ENCODE measurements around the gene GALNT6.
"Not testable (repeated sequence)": the region's sequence is repeated elsewhere in the genome, so short reads cannot be mapped to it uniquely, and the experiment has no call there.

Gene GALNT6

DNA sequence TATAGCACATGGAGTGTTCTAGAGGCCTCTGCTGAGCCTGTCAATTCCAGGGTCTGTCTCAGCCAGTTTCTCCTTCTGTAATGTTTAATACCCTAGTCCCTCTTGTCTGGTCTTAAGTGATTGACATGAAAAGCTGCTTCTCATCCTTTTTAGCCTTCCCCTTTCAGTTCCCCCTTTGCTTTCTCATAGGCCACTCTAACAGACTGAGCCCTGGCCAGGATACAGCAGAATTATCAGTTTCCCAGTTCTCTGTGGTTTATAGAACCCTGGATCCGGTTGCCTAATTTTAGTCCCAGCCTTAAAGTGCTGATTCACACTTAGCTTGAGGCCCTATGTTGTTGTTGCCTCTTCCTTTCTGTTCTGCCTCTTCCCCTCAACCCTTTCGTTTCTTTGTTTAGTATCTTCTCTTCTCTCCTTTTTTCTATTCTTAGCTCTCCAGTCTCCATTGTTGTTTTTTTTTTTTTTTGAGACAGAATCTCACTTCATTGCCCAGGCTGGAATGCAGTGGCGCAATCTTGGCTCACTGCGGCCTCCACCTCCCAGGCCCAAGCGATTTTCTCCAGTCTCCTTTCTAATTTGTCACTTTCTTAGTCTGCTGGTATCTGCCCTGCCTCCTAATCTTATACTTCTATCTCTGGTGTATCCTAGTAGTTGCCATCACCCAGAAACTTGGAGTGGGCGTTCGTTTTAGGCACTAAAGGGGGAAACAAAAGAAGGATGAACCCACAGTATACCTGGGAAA is 64.3 kb downstream of the GALNT6 start:
- Histone ChIP-seq H3K9me3 (ENCODE audit: control insufficient read depth in 1 of 2, low read length in 2 of 2) (no peaks in the 10 kb centered on the region), H3K4me3 (ENCODE audit: low read depth in 1 of 2, low read length in 2 of 2) (no peak overlapping the region), H3K27ac (ENCODE audit: low read length) (peak overlapping the region; percentile 56), H3K36me3 (ENCODE audit: control insufficient read depth in 1 of 2, insufficient read depth in 2 of 2, low read length in 2 of 2) (no peaks in the 10 kb centered on the region), H3K4me1 (ENCODE audit: control insufficient read depth in 1 of 2, insufficient read depth in 2 of 2, low read length in 2 of 2) (peaks cover 0 to 3% of the 10 kb centered on the region in 2 donors), H3K27me3 (ENCODE audit: low read depth, low read length) (no peaks in the 10 kb centered on the region)

GRCh38 chr12:51324953-51325352 is 66.3 kb downstream of the GALNT6 start:
- H3K36me3 ChIP-seq (ENCODE audit: control insufficient read depth in 1 of 2, insufficient read depth in 2 of 2, low read length in 2 of 2) = no peaks in the 10 kb centered on the region
- no peaks in the 10 kb centered on the region for H3K27me3 ChIP-seq (ENCODE audit: low read depth, low read length)
- no peak overlapping the region for H3K4me3 ChIP-seq (ENCODE audit: low read depth in 1 of 2, low read length in 2 of 2)
- peaks cover 0 to 3% of the 10 kb centered on the region in 2 donors for H3K4me1 ChIP-seq (ENCODE audit: control insufficient read depth in 1 of 2, insufficient read depth in 2 of 2, low read length in 2 of 2)
- H3K27ac ChIP-seq (ENCODE audit: low read length) = no peak overlapping the region
- H3K9me3 ChIP-seq (ENCODE audit: control insufficient read depth in 1 of 2, low read length in 2 of 2) = no peaks in the 10 kb centered on the region

DNA sequence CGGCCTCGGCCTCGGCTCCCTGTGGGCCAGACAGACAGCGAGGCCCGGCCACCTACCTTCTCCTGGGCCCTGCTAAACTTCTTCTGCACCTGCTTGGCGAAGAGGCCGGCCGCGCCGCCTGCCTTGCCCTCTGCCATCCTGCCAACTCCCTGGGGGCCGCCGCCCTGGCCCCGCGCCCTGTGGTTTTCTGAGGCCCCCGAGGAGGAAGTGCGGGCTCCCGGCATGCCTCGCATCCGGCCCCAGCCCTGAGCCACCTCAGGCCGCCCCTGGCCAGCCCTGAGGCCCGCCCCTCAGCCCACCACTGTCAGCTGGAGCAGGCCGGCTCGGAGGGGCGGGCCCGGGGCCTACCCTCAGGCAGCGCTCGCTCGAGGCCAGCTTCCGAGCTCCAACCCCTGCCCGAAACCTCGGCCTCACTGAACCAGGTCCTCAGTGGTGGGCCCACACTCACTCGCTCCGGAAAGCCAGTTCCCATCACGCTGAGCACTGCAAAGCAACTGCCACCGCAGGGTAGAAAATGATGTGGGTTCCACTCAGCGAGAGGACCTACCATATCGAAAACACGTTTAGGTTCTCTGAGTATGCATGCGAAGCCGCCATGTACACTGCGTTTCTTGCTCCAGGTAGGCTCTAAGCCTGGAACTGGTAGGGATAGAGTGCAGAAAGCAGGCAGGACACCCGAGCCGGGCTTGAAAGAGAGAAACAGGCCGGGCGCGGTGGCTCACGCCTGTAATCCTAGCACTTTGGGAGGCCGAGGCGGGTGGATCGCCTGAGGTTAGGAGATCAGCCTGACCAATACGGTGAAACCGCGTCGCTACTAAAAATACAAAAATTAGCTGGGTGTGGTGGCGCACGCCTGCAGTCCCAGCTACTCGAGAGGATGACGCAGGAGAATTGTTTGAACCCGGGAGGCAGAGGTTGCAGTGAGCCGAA is 67.0 kb downstream of the GALNT6 start, which contains the start of gene BIN2:
Gene BIN2, minus strand, starts transcription at position 209 of the 930 bp plus-strand sequence. Its CDS starts 72 bp downstream, at position 137.
- peak within 1 kb of the TSS; percentile 51 for H3K27ac ChIP-seq (ENCODE audit: low read length)
- H3K9me3 ChIP-seq (ENCODE audit: control insufficient read depth in 1 of 2, low read length in 2 of 2) = no peaks in the 10 kb centered on the region
- no peaks in the 10 kb centered on the region for H3K27me3 ChIP-seq (ENCODE audit: low read depth, low read length)
- peak within 1 kb of the TSS; percentile 28 to 46 for H3K4me3 ChIP-seq (ENCODE audit: low read depth in 1 of 2, low read length in 2 of 2)
- peaks cover 0 to under 1% of the 10 kb centered on the region in 2 donors for H3K4me1 ChIP-seq (ENCODE audit: control insufficient read depth in 1 of 2, insufficient read depth in 2 of 2, low read length in 2 of 2)
- no peaks in the 10 kb centered on the region for H3K36me3 ChIP-seq (ENCODE audit: control insufficient read depth in 1 of 2, insufficient read depth in 2 of 2, low read length in 2 of 2)

DNA sequence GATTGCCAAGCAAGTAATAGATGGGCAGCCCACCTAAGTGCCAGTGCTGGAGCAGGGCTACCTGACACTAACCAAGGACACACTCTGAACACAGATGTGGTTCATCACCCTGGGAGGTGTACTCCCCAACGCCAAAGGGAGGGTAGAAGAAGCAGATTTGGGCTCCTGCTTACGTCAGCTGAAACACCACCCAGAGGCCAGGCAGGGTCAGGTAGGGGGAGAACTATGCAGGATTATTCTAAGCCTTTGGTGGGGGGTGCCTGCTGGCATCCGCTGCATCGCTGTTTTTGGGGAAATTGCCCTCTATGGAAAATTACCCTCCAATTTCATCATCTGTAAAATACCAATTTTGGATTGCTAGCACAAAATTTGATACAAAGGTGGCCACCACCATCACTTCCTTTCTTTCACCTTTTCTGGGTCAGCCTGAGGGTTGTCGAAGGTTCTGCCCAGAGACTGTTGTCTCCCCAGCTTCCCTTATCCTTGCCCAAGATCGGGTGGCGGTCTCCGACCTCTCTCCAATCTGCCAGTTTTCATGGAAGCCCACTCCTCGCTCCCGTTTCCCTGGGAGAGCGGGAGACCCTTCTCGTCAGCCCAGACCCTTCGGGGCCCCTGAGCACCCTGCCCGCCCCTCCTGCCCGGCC is 67.8 kb downstream of the GALNT6 start:
- no peaks in the 10 kb centered on the region for H3K9me3 ChIP-seq (ENCODE audit: control insufficient read depth in 1 of 2, low read length in 2 of 2)
- no peaks in the 10 kb centered on the region for H3K36me3 ChIP-seq (ENCODE audit: control insufficient read depth in 1 of 2, insufficient read depth in 2 of 2, low read length in 2 of 2)
- H3K4me3 ChIP-seq (ENCODE audit: low read depth in 1 of 2, low read length in 2 of 2) = peak overlapping the region; percentile 28 to 46
- no peaks in the 10 kb centered on the region for H3K4me1 ChIP-seq (ENCODE audit: control insufficient read depth in 1 of 2, insufficient read depth in 2 of 2, low read length in 2 of 2)
- no peaks in the 10 kb centered on the region for H3K27me3 ChIP-seq (ENCODE audit: low read depth, low read length)
- peak overlapping the region; percentile 51 for H3K27ac ChIP-seq (ENCODE audit: low read length)

DNA sequence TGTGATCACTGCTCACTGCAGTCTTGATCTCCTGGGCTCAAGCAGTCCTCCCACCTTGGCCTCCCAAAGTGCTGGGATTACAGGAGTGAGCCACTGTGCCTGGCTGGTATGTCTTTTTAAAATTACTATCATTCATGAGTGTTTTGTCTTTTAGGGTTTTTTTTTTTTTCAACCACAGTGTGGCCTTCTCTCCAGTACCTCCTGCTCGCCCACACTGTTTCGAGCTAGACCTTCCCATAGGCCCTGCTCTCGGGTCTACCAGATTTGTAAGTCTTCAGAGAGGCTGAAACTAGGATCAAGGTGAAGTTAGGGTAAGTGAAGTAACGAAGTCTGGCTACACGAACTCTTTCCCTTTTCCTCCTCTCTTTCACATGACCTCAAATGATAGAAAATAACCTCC is 68.8 kb downstream of the GALNT6 start:
- Histone ChIP-seq H3K27ac (ENCODE audit: low read length) (peak overlapping the region; percentile 13), H3K27me3 (ENCODE audit: low read depth, low read length) (no peaks in the 10 kb centered on the region), H3K36me3 (ENCODE audit: control insufficient read depth in 1 of 2, insufficient read depth in 2 of 2, low read length in 2 of 2) (no peaks in the 10 kb centered on the region), H3K4me3 (ENCODE audit: low read depth in 1 of 2, low read length in 2 of 2) (peak overlapping the region in 1 of 2 donors; percentile 28), H3K4me1 (ENCODE audit: control insufficient read depth in 1 of 2, insufficient read depth in 2 of 2, low read length in 2 of 2) (no peaks in the 10 kb centered on the region), H3K9me3 (ENCODE audit: control insufficient read depth in 1 of 2, low read length in 2 of 2) (no peaks in the 10 kb centered on the region)

DNA sequence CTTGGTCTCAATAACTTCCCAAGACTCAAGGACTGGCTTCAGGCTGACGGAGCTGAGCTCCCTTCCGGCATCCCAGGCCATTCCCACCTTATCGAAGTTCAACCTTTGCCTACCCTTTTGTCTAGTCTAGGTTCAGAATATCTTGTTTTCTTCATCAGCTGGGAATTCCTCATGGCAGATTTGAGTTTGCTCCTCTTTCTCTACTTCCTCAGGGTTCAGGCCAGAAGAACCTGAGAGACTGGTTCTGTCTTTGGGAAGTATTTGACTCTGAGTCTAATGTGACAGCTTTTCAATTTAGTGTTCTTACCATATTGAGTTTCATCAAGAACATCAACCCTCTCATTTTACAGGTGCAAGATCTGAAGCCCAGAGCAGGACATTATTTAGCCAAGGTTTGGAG is 69.3 kb downstream of the GALNT6 start:
- H3K36me3 ChIP-seq (ENCODE audit: control insufficient read depth in 1 of 2, insufficient read depth in 2 of 2, low read length in 2 of 2) = no peaks in the 10 kb centered on the region
- H3K4me1 ChIP-seq (ENCODE audit: control insufficient read depth in 1 of 2, insufficient read depth in 2 of 2, low read length in 2 of 2) = no peaks in the 10 kb centered on the region

DNA sequence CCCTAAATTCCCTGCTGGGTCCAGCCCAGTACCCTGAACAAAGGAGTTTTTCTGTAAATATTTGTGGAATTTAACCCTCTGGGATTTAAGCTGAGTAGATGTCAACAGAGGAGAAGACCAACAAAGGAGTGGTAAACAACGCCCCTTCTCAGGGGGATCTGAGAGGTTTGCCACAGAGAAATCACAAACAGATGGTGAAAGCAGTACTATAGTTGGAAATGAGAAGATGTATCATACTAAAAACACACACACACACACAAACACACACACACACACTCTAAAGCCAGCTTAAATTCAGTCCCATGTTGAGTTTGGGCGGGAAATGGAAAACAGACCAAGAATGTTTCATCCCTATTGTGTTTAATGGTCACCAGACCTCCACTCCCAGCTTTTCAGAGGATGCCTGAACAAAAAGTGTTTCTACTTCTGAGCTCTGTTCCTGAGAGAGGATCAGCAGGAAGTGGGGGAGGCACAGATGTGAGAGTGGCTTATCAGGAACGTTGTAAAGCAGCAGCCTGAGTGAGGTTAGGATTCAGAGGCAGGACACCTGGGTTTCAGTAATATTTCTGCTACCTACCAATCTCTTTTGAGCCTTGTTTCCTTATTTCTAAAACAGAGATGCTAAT is 70.4 kb downstream of the GALNT6 start:
- H3K36me3 ChIP-seq (ENCODE audit: control insufficient read depth in 1 of 2, insufficient read depth in 2 of 2, low read length in 2 of 2) = no peaks in the 10 kb centered on the region
- H3K27ac ChIP-seq (ENCODE audit: low read length) = no peak overlapping the region
- no peaks in the 10 kb centered on the region for H3K27me3 ChIP-seq (ENCODE audit: low read depth, low read length)
- no peak overlapping the region for H3K4me3 ChIP-seq (ENCODE audit: low read depth in 1 of 2, low read length in 2 of 2)
- H3K4me1 ChIP-seq (ENCODE audit: control insufficient read depth in 1 of 2, insufficient read depth in 2 of 2, low read length in 2 of 2) = no peaks in the 10 kb centered on the region
- no peaks in the 10 kb centered on the region for H3K9me3 ChIP-seq (ENCODE audit: control insufficient read depth in 1 of 2, low read length in 2 of 2)

More for the DNA sequence above, 69.3 kb downstream of the GALNT6 start:
- Histone ChIP-seq H3K4me3 (ENCODE audit: low read depth in 1 of 2, low read length in 2 of 2) (no peak overlapping the region), H3K27ac (ENCODE audit: low read length) (no peak overlapping the region), H3K27me3 (ENCODE audit: low read depth, low read length) (no peaks in the 10 kb centered on the region), H3K9me3 (ENCODE audit: control insufficient read depth in 1 of 2, low read length in 2 of 2) (no peaks in the 10 kb centered on the region)

DNA sequence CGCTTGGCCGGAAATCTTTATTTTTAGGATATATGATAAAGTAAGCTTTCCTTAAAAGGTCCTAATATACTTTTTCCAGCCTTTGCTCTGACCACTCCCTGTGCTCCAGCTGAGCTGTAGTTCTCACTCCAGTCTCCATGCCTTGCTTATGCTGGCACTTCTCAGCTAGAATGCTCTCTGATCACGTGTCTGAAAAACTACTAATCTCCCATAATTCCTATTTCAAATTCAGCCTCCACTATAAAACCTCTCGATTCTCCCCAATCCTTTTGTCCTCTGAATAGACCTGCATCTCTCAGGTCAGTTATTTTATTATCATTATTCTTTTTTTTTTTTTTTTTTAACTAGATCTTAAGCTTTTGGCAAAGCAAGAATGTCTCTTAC is 70.9 kb downstream of the GALNT6 start:
- no peak overlapping the region for H3K27ac ChIP-seq (ENCODE audit: low read length)
- no peaks in the 10 kb centered on the region for H3K9me3 ChIP-seq (ENCODE audit: control insufficient read depth in 1 of 2, low read length in 2 of 2)
- no peak overlapping the region for H3K4me3 ChIP-seq (ENCODE audit: low read depth in 1 of 2, low read length in 2 of 2)
- H3K36me3 ChIP-seq (ENCODE audit: control insufficient read depth in 1 of 2, insufficient read depth in 2 of 2, low read length in 2 of 2) = no peaks in the 10 kb centered on the region
- no peaks in the 10 kb centered on the region for H3K4me1 ChIP-seq (ENCODE audit: control insufficient read depth in 1 of 2, insufficient read depth in 2 of 2, low read length in 2 of 2)
- H3K27me3 ChIP-seq (ENCODE audit: low read depth, low read length) = no peaks in the 10 kb centered on the region

DNA sequence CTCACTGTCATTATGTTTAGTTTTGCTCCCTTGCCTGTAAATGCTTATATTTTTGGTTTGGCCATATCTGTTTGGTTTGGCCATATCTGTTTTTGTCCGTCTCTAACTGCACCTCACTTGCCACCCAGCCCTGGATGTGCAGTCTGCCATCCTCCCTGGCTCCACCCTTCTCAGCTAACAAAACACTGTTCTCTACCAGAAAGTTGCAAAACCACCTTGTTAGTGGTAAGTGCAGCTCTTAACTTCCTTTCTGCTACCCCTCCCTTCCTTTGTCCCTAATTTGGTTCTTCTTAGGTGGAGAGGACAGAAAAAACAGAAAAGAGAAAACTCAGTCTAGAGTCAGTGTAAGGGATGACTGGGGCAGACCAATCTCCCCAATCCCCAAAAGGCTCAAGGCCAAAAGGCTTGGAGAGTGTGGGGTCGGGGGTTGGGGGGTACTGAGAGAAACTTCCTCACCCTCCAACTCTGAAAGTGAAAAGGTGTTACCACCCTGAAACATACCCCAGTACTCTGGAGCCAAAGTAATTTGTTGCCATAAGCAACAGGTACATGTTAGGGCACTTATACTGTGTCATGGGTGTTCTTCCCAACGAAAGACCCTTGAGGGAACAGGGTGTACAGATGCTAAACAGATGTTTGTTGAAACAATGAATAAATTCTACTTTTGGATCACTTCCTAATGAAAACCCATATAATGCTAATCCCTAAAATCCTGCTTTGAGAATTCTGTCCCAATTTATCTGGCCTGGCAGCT is 72.2 kb downstream of the GALNT6 start:
- Histone ChIP-seq H3K4me3 (ENCODE audit: low read depth in 1 of 2, low read length in 2 of 2) (no peak overlapping the region), H3K27ac (ENCODE audit: low read length) (no peak overlapping the region), H3K9me3 (ENCODE audit: control insufficient read depth in 1 of 2, low read length in 2 of 2) (no peaks in the 10 kb centered on the region)

GRCh38 chr12:51318057-51318806 is 73.0 kb downstream of the GALNT6 start:
- H3K27ac ChIP-seq (ENCODE audit: low read length); H3K9me3 ChIP-seq (ENCODE audit: control insufficient read depth in 1 of 2, low read length in 2 of 2); H3K4me3 ChIP-seq (ENCODE audit: low read depth in 1 of 2, low read length in 2 of 2); H3K36me3 ChIP-seq (ENCODE audit: control insufficient read depth in 1 of 2, insufficient read depth in 2 of 2, low read length in 2 of 2); H3K27me3 ChIP-seq (ENCODE audit: low read depth, low read length); H3K4me1 ChIP-seq (ENCODE audit: control insufficient read depth in 1 of 2, insufficient read depth in 2 of 2, low read length in 2 of 2): not testable (repeated sequence)

More for the DNA sequence above, 72.2 kb downstream of the GALNT6 start:
- no peaks in the 10 kb centered on the region for H3K27me3 ChIP-seq (ENCODE audit: low read depth, low read length)
- no peaks in the 10 kb centered on the region for H3K4me1 ChIP-seq (ENCODE audit: control insufficient read depth in 1 of 2, insufficient read depth in 2 of 2, low read length in 2 of 2)
- H3K36me3 ChIP-seq (ENCODE audit: control insufficient read depth in 1 of 2, insufficient read depth in 2 of 2, low read length in 2 of 2) = no peaks in the 10 kb centered on the region

Measured in muscle layer of duodenum (tissue), 2 donors.